B cell (primary cell): Measurements from ENCODE around the gene LEMD1.

Experiments used
- EZH2 ChIP-seq: IDR thresholded peaks from 2 replicates; pipeline ENCODE4 v1.6.1; 2012; ENCODE audit warnings: borderline replicate concordance, low read depth, mild to moderate bottlenecking, moderate library complexity, low read length; ENCODE audit not compliant: insufficient read depth, poor library complexity, severe bottlenecking
- TF ChIP-seq, protein P1 (sequence below): fragments of 200-600 bp; IDR thresholded peaks from one replicate; pipeline ENCODE4 v1.8.0; 2022; ENCODE audit warnings: antibody characterized with exemption, mild to moderate bottlenecking

DNA sequence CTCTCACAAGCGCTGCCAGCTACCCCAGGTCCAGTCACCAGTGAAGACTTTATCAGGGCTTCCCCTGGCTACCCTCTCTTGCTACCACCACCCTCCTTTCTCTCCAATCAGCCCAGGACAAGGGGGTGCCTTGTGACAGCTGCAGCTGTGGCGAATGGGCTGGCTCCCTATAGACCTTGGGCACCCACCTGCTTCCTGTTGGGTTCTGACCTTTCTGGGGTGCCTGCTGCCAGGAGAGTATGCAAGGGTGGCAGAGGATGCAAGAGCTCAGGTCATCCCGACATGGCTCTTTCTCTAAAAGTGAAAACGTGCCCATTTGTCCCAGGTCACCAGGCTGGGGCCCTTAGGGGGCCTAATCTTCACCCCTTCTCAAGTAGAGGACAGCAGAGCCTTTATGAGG is 71.7 kb downstream of the LEMD1 start:
- TF ChIP-seq, protein P1, sequence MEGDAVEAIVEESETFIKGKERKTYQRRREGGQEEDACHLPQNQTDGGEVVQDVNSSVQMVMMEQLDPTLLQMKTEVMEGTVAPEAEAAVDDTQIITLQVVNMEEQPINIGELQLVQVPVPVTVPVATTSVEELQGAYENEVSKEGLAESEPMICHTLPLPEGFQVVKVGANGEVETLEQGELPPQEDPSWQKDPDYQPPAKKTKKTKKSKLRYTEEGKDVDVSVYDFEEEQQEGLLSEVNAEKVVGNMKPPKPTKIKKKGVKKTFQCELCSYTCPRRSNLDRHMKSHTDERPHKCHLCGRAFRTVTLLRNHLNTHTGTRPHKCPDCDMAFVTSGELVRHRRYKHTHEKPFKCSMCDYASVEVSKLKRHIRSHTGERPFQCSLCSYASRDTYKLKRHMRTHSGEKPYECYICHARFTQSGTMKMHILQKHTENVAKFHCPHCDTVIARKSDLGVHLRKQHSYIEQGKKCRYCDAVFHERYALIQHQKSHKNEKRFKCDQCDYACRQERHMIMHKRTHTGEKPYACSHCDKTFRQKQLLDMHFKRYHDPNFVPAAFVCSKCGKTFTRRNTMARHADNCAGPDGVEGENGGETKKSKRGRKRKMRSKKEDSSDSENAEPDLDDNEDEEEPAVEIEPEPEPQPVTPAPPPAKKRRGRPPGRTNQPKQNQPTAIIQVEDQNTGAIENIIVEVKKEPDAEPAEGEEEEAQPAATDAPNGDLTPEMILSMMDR = no peak
- no peak for TF ChIP-seq EZH2
